GM12872 (cell line): ENCODE results near the gene VPS72.

ENCODE experiments used
- CTCF ChIP-seq: IDR thresholded peaks from 3 replicates; pipeline ENCODE4 v1.5.1; 2011; ENCODE audit warnings: low read depth, mild to moderate bottlenecking, low read length, moderate library complexity; ENCODE audit not compliant: insufficient read depth

The VPS72 gene

GRCh38 chr1:151145304-151146071 lies 44.5 kb downstream of the VPS72 start:
- TF ChIP-seq CTCF = no peak

- TF ChIP-seq CTCF = no peak
These were observed 45.3 kb downstream of the VPS72 start for GRCh38 chr1:151144474-151145303.

- TF ChIP-seq CTCF = no peak
These were observed 46.0 kb downstream of the VPS72 start for GRCh38 chr1:151143986-151144385.

- no peak for TF ChIP-seq CTCF
These were observed 47.0 kb downstream of the VPS72 start for GRCh38 chr1:151143057-151143435.

- no peak for TF ChIP-seq CTCF
These were observed 47.5 kb downstream of the VPS72 start for GRCh38 chr1:151142411-151143056.

- no peak for TF ChIP-seq CTCF
These were observed 52.2 kb downstream of the VPS72 start for GRCh38 chr1:151137789-151138188.
